GM19438 (cell line): ENCODE data around the gene KATNA1.
A peak's percentile ranks its signal among the peaks of the same experiment; 100 is the strongest.

Experiments used
- ATAC-seq: cut with Tn5 transposase; IDR thresholded peaks from one replicate; pipeline ENCODE4 v1.9.1; 2021; ENCODE audit warnings: low read depth; ENCODE audit not compliant: unreplicated experiment

The KATNA1 gene

DNA sequence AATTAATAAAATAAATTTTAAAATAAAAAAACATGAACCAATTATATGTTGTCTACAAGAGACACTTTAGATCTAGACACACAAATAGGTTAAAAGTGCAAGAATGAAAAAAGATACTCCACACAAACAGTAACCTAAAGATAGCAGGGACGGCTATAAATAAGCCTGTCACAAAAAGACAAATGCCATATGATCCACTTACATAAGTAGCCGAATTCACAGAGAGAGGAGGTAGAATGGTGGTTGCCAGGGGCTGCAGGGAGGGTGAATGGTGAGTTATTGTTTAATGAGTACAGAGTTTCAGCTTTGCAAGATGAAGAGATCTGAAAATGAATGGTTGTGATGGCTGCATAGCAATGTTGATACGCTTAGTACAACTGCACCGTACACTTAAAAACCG lies 32.7 kb downstream of the KATNA1 start:
- no peak for ATAC-seq

DNA sequence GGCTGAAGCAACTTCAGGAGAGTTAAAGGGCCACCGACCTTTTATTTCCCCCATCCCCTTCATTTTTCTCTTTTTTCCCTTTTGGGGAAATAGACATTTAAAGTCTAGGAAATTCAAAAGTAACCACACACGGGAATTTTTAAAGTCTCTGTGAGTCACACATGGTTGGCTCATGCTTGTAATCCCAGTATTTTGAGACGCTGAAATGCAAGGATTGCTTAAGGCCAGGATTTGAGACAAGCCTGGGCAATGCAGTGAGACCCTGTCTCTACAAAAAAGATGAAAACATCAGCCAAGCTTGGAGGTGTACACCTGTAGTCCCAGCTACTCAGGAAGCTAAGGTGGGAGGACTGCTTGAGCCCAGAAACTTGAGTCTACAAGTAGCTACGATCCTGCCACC lies 34.2 kb downstream of the KATNA1 start:
- no peak for ATAC-seq

DNA sequence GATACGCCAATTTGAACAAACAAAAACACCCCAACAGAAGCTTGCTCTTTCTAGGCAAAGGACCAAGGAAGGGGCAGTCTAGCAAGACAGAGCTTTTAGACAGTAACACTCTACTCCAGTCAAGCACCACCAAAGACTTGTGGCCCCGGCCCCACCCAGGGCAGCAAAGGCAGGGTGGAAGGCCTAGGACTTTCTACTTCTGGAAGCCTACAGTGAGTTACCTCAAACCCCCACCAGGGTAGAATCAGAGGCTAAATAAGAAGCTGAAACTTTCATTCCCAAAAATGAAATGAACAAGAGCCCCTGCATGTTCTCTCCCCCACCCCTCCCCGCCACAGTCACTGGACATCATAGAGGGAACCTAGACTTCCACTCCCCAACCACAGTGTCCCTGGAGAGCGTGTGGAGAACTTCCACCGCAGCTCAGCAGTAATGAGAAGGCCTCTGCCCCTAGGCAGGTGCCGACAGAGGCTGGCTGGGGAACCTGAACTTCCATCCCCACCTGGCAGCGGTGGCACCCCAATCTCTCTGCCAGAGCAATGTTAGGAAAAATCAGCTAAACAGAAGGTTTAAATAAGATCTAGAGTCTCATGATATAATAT lies 40.0 kb downstream of the KATNA1 start:
- no peak for ATAC-seq

DNA sequence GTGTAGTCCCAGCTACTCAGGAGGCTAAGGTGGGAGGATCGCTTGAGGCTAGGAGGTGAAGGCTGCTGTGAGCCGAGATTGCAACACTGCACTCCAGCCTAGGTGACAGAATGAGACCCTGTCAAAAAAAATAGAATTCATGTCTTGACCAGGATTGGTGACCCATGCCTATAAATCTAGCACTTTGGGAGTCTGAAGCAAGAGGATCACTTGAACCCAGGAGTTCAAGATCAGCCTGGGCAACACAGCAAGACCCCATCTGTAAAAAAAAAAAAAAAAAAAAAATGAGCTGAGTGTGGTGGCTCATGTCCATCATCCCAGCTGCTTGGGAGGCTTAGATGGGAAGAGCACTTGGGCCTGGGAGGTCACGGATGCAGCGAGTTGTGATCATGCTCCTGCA lies 48.0 kb downstream of the KATNA1 start:
- no peak for ATAC-seq

DNA sequence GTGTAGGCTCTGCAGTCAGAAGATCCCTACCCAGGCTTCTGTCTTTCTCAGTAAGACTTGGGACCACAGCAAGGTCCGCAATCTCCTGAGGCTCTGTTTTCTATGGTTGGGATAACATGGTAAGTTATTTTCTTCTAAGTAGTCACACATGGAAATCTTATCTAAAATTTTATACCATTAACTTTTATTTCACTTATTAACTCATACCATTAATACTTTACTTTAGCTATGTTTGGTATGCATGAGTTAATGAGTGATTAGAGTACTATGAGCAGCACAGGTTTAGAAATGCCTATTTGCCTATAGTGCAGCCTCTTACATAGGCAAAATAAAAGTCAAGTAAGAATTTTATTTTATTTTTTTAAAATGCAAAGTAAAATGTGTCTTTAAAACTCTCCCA lies 55.1 kb downstream of the KATNA1 start:
- ATAC-seq: no peak

DNA sequence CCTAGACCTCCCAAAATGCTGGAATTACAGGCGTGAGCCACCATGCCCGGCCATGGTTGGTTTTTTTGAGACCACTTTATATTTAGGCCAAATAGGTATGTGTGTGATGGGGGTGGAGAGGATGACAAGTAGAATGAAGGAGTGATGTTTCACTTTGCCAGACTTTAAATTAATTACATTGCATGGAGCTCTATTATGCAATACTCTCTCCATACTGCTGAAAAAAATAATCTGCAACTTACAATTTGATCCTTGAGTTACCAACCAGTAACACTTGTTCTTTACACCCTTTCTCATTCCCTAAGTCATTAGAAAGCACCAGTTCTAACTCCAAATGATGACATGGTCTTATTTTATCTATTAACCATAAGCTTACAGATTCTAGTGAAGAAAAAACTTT lies 55.5 kb downstream of the KATNA1 start:
- ATAC-seq: no peak

DNA sequence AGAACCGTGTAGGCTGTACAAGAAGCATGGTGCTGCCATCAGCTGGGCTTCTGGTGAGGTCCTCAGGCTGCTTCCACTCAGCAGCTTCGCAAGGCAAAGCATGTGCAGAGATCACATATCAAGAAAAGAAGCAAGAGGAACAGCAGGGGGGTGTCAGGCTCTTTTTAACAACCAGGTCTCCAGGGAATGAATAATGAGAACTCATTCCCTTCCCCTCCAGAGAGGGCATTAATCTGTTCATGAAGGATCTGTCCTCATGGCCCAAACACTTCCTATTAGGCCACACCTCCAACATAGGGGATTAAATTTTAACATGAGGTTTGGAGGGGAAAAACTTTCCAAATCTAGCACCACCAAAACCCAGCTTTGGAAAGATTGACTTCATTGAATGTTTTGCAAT lies 62.4 kb downstream of the KATNA1 start:
- no peak for ATAC-seq

DNA sequence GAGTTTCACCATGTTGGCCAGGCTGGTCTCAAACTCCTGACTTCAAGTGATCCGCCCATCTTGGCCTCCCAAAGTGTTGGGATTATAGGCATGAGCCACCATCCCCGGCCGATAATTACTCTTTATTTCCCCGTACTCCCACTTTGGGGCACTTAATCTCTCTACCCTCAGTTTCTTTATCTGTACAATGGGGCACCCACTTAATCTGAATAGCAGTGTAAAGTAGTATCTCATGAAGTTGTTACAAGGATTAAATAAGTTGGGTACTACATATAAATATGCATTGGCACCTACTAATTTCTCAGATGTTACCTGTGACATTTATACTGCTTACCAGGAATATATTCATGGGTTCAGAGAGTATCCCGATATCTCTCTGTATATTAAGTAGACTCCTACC lies 67.2 kb downstream of the KATNA1 start:
- no peak for ATAC-seq

DNA sequence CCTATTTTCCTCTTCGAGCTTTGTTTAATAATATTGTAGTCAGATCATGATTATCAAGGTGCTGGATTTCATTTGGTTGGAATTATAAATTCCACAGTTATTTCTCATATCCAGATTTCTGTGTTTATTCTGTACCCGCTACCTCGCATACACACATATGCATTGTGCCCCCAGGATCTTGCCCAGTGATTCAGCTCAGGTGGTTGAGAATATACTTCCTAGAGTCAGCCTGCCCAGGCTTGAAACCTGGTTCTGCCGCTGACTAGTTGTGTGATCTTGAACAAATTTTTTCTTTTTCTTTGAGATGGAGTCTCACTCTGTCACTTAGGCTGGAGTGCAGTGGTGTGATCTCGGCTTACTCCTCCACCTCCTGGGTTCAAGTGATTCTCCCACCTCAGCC lies 67.6 kb downstream of the KATNA1 start:
- ATAC-seq: no peak

DNA sequence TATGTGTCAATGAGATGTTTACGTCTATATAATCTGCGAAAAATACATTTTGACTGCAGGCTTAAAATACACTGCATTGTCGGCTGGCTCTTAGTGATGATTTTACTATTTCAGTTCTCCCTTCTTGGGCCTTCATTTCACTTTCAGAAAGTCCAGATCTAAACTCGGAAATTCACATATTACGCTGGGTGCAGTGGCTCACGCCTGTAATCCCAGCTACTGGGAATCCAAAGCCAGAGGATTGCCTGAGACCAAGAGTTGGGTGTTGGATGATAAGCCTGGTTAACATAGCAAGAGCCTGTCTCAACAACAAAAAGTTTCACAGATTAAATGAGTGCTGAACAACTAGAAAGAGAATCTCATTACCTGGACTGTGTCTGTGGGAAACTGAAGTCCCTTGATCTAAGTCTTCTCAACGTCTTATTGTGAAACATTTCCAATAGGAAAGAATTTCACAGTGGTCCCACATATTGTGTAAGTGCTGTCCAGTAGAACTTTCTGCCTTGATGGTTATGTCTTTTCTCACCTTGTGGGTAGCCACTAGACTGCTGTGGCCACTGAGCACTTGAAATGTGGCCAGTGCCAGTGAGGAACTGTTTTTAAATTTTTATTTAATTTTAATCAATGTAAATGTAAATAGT lies 80.4 kb downstream of the KATNA1 start:
- ATAC-seq: no peak

DNA sequence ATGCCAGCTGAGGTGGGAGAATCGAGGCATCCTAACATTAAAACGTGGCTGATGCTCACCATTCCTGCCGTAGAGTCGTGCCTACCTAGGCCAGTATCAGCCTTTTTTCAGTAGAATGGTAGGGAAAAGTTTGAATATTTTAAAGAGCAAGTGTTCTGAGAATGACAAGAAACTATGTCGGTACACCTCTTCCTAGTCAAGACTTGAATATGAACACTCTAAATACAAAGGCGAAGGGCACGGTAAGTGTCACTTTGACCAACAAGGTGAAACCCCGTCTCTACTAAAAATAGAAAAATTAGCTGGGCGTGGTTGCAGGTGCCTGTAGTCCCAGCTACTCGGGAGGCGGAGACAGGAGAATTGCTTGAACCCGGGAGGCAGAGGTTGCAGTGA lies 81.3 kb downstream of the KATNA1 start:
- ATAC-seq: no peak

DNA sequence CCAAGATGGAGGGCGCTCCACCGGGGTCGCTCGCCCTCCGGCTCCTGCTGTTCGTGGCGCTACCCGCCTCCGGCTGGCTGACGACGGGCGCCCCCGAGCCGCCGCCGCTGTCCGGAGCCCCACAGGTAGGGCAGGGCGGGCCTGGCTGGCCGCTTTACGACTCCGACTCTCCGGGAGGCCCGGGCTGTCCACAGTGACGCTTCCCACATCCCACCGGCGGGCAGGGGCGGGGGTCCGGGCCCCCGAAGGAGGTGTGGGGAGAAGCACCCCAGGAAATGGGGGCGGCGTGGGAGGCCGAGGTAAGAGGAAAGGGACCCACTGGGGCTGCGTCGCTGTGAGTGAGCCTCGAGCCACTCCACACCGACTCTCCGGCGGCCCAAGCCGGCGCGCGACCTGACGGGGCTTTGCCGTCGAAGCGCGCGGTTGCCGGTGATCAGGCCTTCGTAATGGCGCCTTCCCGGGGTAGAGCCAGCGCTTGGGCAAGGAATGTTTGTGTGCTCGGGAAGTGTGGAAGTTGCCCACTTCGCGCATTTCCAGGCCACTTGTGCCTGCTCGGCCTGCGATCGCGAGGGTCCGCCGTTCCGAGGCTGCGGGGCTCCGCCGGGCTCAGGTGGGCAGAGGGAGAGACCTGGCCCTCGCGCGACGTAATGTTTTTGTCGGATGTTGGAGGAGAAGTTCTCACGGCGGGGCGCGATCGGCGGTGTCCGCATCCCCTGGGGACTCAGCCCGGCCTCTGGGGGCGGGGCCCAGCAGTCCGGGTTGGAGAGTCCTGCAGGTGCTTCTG lies 81.9 kb downstream of the KATNA1 start:
- peak; percentile 34 for ATAC-seq

DNA sequence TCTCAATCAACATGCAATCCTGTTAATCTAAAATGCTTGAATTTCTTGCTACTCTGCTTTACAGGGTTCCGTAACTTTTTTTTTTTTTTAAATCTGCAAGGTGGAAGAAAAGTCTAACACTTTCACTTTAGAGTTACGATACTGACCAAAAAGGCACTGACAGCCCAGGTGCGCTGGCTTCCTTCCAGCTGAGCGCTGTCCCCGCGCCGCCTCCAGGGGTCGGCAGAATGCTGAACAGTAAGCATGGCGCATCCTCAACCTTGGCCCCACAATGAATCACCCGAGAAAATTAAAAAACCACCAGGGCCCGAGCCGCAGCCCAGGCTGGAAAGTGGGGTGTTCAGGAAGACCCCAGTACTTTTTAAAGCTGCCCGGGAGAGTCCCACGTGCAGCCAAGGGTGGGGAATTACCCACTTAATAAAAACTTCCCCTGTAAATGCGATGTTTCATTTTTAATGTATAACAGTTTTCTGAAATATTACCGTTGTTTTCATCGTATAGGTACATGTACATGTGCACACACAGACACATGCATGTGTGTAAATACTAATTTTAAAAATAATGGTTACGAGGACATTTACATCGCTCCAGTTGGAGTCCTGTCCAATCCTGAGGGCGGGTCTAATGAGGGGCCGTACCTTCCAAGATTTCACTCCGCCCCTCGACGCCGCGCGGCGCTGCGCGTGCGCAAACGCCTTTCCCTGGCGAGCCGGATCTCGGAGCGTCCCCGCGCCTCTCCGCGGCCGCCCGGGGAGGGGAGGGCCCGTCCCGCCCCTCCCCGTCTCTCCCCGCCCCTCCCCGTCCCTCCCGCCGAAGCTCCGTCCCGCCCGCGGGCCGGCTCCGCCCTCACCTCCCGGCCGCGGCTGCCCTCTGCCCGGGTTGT lies 82.7 kb downstream of the KATNA1 start, which contains the start of gene GINM1:
GINM1 (plus strand) TSS at position 849 of the 883 bp plus-strand sequence. CDS start 40 bp downstream, outside the sequence.
- ATAC-seq: peak; percentile 79

DNA sequence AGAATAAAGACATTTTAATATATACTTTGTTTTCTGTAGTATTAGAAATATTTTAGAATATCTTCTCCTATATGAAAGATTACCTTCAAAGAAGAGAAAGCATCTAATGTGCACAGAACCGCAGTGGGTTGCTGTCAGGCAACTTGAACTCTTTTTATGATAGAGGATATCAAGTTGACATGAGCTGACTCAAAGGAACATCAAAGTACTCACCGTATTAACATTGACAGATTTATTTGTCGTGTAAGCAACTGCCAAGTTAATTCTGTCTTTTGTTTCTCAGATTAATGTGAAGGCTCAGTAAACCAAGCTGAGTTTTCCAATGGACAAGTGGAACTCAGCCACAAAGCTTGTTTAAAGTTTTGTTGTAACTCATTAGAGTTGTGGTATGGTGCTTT lies 84.6 kb downstream of the KATNA1 start:
- no peak for ATAC-seq

DNA sequence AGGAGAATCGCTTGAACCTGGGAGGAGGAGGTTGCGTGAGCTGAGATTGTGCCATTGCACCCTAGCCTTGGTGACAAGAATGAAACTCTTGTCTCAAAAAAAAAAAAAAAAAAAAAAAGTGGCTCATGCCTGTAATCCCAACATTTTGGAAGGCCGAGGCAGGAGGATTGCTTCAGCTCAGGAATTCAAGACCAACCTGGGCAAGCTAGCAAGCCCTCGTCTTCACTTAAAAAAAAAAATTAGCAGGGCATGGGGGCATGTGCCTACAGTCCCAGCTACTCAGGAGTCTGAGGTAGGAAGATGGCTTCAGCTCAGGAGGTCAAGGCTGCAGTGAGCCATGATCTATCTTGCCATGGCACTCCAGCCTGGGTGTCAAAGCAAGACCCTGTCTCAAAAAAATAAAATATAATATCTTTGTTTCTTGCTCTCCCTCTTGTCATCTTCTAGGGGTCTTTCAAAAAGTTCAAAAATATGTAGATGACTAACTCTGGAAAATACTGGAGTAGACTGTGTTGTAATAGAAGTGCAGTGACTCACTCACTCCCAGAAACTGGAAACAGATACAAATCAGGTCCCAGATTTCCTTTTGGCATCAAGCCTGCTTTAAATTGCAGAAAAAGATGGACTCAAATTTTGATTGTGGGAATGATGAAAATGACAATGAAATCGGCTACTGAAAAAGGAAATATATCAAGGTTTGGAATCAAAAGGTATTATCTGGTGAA lies 85.1 kb downstream of the KATNA1 start:
- no peak for ATAC-seq

DNA sequence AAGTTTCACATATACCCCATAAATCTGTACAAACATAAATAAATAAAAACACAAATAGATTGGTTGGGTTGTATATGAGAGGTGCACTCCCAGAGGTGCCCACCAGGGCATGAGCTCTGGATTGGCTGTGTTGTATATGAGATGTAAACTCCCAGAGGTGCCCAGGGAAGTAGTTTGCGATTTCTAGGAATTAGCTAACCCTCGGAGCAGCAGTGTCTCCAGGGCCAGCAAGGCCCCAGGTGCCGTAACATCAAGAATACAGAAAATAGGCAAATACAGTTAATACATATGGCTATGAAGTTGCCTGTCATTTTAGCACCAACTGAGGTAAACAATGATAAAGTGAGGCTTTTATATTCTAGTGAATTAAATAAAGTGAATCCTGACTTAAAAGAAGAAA lies 87.8 kb downstream of the KATNA1 start:
- ATAC-seq: no peak

DNA sequence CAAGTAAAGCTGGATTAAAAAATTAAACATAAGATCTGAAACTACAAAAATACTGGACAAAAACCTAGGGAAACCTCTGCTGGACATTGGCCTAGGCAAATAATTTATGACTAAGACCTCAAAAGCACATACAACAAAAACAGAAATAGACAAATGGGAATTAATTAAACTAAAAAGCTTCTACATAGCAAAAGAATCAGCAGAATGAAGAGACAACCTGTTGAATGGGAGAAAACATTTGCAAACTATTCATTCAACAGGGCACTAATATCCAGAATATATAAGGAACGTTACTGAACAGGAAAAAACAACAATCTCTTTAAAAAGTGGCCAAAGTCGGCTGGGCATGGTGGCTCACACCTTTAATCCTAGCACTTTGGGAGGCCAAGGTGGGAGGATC lies 89.1 kb downstream of the KATNA1 start:
- ATAC-seq: no peak

DNA sequence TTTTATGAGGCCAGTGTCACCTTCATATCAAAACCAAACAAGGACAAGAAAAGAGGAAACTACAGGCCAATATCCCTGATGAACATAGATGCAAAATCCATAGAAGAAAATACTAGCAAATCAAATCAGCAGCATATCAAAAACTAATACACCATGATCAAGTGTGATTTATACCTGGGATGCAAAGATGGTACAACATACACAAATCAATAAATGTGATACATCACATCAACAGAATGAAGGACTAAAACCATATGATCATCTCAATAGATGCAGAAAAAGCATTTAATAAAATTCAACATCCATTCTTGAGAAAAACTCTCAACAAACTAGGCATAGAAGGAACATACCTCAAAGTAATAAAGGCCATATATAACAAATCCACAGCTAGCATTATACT lies 90.5 kb downstream of the KATNA1 start:
- ATAC-seq: no peak

DNA sequence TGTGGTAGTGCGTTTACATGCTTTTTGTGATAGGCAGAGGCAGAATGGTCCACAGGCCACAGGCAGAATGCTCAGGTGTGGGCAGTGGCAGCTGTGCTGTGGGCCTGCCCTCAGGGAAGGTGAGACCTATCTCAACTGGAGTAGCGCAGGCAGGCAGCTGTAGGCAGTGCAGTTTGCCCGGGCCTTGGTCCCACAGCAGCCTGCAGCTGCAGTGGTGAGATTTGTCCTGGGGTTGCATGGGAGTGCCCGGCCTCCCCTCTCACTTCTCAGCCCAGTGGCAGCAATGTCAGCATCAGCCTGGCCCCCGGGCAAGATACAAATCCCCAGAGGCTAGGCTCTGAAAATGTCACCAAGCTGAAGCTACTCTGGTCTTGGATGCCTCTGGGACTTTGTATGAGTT lies 96.6 kb downstream of the KATNA1 start:
- ATAC-seq: no peak

DNA sequence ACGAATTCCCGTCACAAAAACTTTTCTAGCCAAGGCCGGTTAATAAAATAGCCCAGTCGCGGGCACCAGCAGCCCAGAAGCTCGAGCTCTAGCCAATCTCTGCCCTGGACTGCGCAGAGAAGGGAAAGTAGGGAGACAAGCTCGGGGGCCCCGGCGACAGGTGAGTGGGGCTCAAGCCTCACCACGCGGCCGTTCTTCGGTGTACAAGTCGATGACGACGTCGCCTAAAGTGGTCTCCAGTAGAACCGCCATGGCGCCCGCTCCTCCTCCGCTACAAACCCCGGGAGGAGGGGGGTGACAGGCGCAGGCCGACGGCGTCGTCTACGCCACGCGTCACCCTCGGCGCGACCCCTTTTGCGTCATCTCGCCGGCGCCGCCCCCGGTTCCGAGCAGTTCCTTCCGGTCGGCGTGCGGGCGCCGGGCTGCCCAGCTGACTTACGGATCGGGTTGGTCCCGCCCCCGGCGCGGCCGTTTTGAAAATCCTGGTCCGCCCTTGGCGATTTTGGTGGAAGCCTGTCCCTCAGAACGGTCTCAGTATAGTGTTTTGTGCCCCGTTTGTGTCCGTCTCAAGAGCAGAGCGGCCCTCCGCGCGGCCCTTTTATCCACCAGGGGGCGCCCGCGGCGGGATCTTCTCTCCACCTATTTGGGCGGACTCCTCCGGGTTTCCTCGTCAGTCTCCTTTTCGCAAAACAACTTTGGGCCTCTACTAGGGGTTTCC lies 102.6 kb downstream of the KATNA1 start, which contains the start of gene PPIL4:
PPIL4 (minus strand) TSS at position 290 of the 718 bp plus-strand sequence; CDS start at position 252, 38 bp downstream.
- ATAC-seq: peak; percentile 90
